ENCODE data around the gene FOSL2.

FOSL2 gene

GRCh38 chr2:28463893-28464292, 71.2 kb downstream of the FOSL2 start:
- H3K9ac ChIP-seq (ENCODE audit: low read depth, low read length): no peak overlapping the region
- H3K36me3 ChIP-seq (ENCODE audit: insufficient read depth, low read length): no peaks in the 10 kb centered on the region
- no peak overlapping the region for H3K27ac ChIP-seq (ENCODE audit: low read depth, low read length)
- peaks cover 9% of the 10 kb centered on the region; the same call in 1 of the 2 replicates for H3K9me3 ChIP-seq (ENCODE audit: insufficient read depth, low read depth, low read length)
- H3K27me3 ChIP-seq (ENCODE audit: insufficient read depth, low read length): no peaks in the 10 kb centered on the region; the same call in 1 of the 2 replicates
- H3K4me3 ChIP-seq (ENCODE audit: low read length): no peak overlapping the region
- WGBS: 96% methylated on average over 4 of the region's 4 CpGs
- no peaks in the 10 kb centered on the region for H3K4me1 ChIP-seq (ENCODE audit: insufficient read depth, low read length)

GRCh38 chr2:28465148-28465885, 72.7 kb downstream of the FOSL2 start:
- Histone ChIP-seq H3K4me3 (ENCODE audit: low read length) (no peak overlapping the region), H3K27me3 (ENCODE audit: insufficient read depth, low read length) (no peaks in the 10 kb centered on the region; the same call in 1 of the 2 replicates), H3K36me3 (ENCODE audit: insufficient read depth, low read length) (no peaks in the 10 kb centered on the region), H3K4me1 (ENCODE audit: insufficient read depth, low read length) (no peaks in the 10 kb centered on the region), H3K9me3 (ENCODE audit: insufficient read depth, low read depth, low read length) (peaks cover 9% of the 10 kb centered on the region; the same call in 1 of the 2 replicates), H3K27ac (ENCODE audit: low read depth, low read length) (no peak overlapping the region), H3K9ac (ENCODE audit: low read depth, low read length) (no peak overlapping the region)
- WGBS: 76% methylated on average over 6 of the region's 8 CpGs
